ENCODE data around the gene RCSD1. TPM values are rescaled to one million over a fixed set of nuclear protein-coding genes. Genes with fewer than 3 reads are reported as not detected.

Gene RCSD1
- polyA plus RNA-seq, 5 donors: 19.8 to 21.3 (median 20.6) TPM

DNA sequence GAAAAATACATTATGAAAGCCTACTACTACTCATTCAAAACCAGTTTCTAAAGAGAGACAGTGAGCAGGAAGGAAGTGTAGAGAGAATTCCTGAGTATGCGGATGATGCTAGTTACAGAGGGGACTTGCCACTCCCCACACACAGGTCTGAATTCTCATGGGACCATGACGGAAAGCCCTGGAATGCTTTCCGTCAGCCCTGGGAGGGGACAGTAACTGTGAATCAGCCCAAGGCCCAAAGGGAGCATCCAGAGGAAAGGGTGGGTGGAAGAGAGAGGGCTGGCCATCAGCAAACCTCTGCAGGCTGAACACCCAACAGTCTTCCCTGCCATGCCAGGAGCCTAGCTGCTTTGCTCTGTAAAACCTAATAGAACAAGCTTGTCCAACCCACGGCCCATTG lies 36.4 kb downstream of the RCSD1 start:
- no peak for DNase-seq

DNA sequence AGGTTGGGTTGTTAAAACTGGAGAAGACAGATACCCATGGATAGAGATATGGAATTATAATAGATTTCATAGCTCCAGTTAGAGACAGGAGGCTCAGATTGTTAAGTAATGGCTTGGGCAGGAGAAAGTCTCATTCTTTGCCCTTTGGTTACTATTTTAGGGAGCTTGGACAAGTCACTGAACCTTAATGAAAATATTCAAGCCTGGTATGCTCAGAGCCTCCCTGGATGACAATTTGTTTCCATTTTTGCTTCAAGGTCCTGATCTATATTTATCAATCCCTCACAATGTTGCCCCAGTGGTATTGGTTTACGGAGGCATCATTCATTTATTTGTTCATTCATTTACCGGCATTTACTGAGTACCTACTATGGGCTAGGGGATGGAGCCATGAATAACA lies 37.5 kb downstream of the RCSD1 start:
- DNase-seq: no peak

DNA sequence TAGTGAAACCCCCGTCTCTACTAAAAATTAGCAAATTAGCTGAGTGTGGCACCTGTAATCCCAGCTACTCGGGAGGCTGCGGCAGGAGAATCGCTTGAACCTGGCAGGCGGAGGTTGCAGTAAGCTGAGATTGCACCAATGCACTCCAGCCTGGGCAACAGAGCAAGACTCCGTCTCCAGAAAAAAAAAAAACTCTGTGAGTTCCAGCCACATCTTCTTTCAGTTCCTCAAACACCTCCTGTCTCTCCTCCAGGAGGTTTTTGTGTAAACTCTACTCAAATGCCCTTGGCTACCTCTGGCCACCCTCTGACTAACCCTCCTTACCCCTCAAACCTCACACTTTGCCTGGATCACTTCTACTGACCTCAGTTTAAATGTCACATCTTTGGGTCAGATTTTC lies 38.1 kb downstream of the RCSD1 start:
- no peak for DNase-seq

DNA sequence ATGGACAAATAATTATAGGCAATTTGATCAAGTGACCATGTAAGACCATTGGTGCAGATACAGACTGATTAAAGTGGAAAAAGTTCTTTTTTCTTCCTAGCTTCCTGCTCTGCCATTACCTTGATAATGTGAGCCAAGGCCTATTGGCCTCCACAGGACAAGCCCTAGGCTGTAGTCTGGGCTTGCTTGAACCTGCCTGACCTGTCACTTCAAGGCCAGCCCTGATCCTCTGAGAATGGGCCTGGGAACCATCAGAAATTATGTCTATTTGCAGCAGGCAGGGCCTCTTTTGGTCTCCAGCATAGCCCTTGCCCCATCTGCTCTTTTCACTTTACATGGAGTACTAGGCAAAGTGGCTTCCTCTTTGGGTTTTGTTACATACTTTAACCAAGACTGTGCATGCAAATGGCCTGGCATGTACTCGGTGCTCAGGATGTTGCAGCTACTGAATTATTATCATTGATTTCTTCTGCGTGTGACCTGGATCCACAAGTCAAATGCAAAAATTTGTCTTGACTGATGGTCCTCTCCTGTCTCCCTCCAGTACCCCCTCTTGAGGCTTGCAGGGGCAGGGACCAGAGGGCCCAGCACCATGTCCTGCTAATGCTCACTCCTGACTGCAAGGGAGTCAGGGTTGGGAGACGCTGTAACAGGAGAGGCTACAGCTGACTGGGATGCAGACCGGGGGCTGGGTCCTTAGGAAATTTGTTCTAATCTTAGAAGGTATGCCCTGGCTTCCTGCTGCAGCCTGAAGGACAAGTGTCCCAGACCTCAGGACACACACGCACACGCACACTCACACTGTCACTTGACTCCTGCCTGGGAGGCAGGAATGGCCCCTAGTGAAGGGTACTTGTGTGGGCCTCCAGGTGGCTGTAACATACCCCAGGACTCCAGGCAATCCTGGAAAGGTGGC lies 39.4 kb downstream of the RCSD1 start:
- DNase-seq: no peak

DNA sequence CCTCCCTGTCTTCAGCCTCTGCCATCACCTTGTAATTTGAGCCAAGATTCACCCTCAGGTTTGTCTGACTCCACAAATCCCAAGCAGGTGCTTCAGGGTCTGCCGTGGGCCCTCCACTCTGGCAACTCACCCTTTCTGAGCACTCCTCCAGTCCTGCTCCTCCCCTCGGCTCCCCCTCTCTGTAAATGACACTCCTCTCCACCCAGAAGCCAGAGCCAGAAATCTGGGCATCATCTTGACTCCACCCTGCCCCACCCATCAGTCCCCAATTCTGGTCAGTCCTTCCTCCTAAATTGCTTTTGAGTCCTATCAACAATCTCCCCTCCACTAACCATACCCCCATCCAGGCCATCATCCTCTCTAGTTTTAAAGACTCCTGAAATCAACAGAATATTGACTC lies 40.5 kb downstream of the RCSD1 start:
- no peak for DNase-seq

- no peak for DNase-seq
Observed at GRCh38 chr1:167671727-167672511, 41.9 kb downstream of the RCSD1 start.

DNA sequence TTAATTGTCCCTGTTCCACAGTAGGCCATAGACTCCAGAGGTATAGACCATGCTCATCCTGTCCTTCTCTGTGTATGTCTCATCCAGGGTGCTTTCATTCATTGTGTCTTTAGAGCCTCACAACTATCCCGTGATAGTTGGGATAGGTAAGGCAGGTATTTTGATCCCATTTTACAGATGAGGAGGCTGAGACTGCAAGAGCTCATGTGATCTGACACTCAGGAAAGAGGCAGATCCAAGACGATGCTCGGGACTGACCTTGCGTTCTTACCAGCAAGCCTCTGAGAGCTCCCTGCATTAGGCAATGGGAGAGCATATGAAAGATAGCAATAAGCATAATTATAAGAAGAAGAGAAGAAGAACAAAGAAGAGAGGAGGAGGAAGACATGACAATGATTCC lies 42.8 kb downstream of the RCSD1 start:
- no peak for DNase-seq

- no peak for DNase-seq
Observed at GRCh38 chr1:167673265-167673664, 43.2 kb downstream of the RCSD1 start.

GRCh38 chr1:167674156-167674555 lies 44.1 kb downstream of the RCSD1 start:
- no peak for DNase-seq

GRCh38 chr1:167675440-167675839 lies 45.4 kb downstream of the RCSD1 start:
- no peak for DNase-seq

GRCh38 chr1:167676205-167676915 lies 46.3 kb downstream of the RCSD1 start:
- no peak for DNase-seq

GRCh38 chr1:167676916-167677848 lies 47.1 kb downstream of the RCSD1 start:
- DNase-seq: no peak

DNA sequence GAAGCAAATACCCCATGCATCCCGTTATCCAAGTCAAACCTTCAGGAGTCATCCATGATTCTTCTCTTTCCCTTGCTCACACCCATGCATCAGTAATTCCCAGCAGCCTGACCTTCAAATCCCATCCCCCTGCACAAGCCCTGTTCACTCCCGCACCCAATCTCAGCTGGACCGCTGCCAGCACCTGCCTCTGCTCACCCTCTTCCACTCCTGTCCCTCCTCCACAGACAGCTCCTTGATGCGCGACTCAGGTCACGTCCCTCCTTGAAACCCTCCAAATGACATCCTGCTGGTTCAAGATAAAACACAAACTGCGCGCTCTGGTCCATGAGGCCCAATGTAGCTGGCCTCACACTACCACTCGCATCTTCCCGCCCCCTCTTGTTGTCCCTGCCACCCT lies 48.4 kb downstream of the RCSD1 start:
- DNase-seq: no peak

DNA sequence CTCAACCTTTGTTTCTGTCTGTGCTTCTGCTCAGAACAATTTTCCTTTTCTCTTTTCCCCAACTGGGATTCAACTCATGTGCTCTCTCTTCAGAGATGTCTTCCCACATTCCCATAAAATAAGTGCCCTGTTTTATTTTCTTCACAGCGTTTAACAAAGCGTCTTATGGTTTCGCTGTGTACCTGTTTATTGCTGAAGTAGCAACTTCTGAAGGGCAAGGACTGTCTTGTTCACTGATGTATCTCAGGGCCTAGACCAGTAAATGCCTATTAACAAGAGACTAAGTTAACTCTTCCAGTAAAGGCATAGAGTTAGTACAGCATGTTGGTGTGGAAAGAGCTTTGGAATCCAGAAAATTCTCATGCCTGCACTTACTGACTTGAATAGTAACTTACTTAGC lies 48.8 kb downstream of the RCSD1 start:
- DNase-seq: no peak

DNA sequence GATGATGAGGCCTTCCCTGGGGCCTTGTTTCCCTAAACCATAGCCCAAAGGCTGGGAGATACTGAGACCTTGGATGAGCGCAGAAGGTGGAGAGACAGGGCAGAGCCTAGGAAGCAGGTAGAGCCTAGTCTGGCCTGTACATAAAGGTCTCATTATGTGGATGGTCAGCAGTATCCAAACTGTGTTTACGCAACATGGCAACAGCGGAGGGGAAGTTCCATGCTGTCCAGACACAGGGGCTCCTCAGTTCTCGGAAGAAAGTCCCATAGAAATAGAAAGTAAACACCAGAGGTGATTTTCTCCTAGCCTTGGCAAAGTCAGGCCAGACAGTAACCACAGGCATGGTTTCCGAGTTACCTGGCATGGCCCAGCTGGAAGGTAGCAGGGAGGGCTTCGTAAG lies 49.7 kb downstream of the RCSD1 start:
- DNase-seq: no peak

GRCh38 chr1:167681024-167681423 lies 51.0 kb downstream of the RCSD1 start:
- DNase-seq: no peak

- DNase-seq: no peak
Observed at GRCh38 chr1:167681451-167682098, 51.5 kb downstream of the RCSD1 start.

- no peak for DNase-seq
Observed at GRCh38 chr1:167683226-167683625, 53.2 kb downstream of the RCSD1 start.

DNA sequence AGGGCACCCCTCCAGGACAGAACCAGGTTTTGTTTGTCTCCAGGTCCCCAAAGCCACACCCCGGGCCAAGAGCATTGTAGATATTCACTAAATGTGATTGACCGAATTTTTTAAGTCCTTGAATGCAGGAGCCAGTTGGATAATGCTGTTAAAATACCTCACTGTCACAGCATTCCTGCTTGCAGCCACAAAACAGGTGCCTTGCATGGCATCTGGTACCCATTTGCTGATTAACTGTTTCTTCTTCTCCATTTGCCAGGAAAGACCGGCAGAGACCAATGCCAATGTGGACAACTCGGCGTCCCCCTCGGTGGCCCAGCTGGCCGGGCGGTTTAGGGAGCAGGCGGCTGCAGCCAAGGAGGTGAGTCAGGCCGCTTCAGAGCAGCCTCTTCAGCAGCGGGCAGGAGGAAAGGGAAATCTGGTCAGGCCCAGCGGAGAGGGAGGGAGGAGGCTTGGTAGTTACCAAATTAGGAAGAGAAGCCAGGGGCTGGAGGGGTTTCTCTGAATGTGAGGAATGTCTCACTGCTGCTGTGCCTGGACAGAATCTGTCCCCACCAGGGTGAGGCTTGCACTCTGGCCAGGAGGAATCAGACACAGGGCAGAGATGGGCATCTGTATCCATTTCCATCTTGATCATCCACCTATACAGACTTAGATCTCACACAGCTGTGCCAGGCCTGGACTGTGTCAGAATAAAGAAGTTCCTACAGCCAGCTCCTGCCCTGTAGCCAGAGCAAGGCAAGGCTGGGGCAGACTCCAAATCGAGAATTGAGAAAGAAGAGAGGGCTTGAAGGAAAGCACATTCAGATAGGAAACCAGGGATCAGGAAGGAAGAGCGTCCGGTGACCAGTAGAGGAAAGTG lies 53.8 kb downstream of the RCSD1 start:
- no peak for DNase-seq

DNA sequence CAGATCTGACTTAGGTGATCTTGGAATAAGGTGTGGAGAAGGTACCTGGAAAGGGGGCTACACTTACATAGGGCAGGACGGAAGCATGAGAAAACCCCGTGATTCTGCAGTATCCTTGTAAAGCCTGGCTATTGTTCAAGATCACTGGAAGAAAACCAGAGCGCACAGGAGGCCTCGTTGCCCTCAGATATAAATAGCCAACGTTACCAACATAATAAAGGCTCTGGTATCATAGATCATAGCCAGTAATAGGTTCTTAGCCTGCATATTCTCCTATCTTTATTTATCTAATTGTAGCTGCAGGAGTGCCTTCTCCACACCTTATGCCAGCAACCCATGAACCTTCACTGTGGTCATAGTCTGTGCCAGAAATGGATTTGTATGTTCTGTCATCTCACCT lies 55.8 kb downstream of the RCSD1 start:
- no peak for DNase-seq
